ENCODE results near the gene RPS6KA1. TPM values are rescaled to one million over a fixed set of nuclear protein-coding genes. Genes with fewer than 3 reads are reported as not detected.

RPS6KA1 gene
- total RNA-seq, 1 donor from 2014 or later, result 25.3 TPM

GRCh38 chr1:26552720-26553119 lies 23.2 kb downstream of the RPS6KA1 start:
- Mint-ChIP-seq H3K4me1 (ENCODE audit: unreplicated experiment) (no peaks in the 10 kb centered on the region), H3K36me3 (ENCODE audit: low read depth, unreplicated experiment) (peaks cover 4% of the 10 kb centered on the region), H3K9me3 (ENCODE audit: unreplicated experiment) (no peaks in the 10 kb centered on the region), H3K27ac (ENCODE audit: unreplicated experiment) (no peak overlapping the region), H3K4me3 (ENCODE audit: unreplicated experiment) (no peak overlapping the region), H3K27me3 (ENCODE audit: unreplicated experiment) (peaks cover 1% of the 10 kb centered on the region)
- no peak for TF ChIP-seq CTCF (IDR thresholded peaks at IDR 0.05; ENCODE audit: unreplicated experiment)
- DNase-seq (ENCODE audit: low spot score), result no peak

GRCh38 chr1:26553942-26554682 lies 24.6 kb downstream of the RPS6KA1 start:
- H3K4me1 Mint-ChIP-seq (ENCODE audit: unreplicated experiment), result no peaks in the 10 kb centered on the region
- no peaks in the 10 kb centered on the region for H3K36me3 Mint-ChIP-seq (ENCODE audit: low read depth, unreplicated experiment)
- H3K9me3 Mint-ChIP-seq (ENCODE audit: unreplicated experiment), result no peaks in the 10 kb centered on the region
- no peak overlapping the region for H3K27ac Mint-ChIP-seq (ENCODE audit: unreplicated experiment)
- H3K27me3 Mint-ChIP-seq (ENCODE audit: unreplicated experiment), result peaks cover 1% of the 10 kb centered on the region
- DNase-seq (ENCODE audit: low spot score), result no peak
- no peak overlapping the region for H3K4me3 Mint-ChIP-seq (ENCODE audit: unreplicated experiment)
- no peak for TF ChIP-seq CTCF (IDR thresholded peaks at IDR 0.05; ENCODE audit: unreplicated experiment)

GRCh38 chr1:26554781-26555180 lies 25.2 kb downstream of the RPS6KA1 start:
- no peak for TF ChIP-seq CTCF (IDR thresholded peaks at IDR 0.05; ENCODE audit: unreplicated experiment)
- Mint-ChIP-seq H3K27ac (ENCODE audit: unreplicated experiment) (no peak overlapping the region), H3K36me3 (ENCODE audit: low read depth, unreplicated experiment) (no peaks in the 10 kb centered on the region), H3K4me1 (ENCODE audit: unreplicated experiment) (no peaks in the 10 kb centered on the region), H3K9me3 (ENCODE audit: unreplicated experiment) (no peaks in the 10 kb centered on the region), H3K4me3 (ENCODE audit: unreplicated experiment) (no peak overlapping the region), H3K27me3 (ENCODE audit: unreplicated experiment) (peaks cover 1% of the 10 kb centered on the region)
- DNase-seq (ENCODE audit: low spot score), result no peak

- Mint-ChIP-seq H3K4me3 (ENCODE audit: unreplicated experiment) (no peak overlapping the region), H3K36me3 (ENCODE audit: low read depth, unreplicated experiment) (no peaks in the 10 kb centered on the region), H3K4me1 (ENCODE audit: unreplicated experiment) (no peaks in the 10 kb centered on the region), H3K27ac (ENCODE audit: unreplicated experiment) (no peak overlapping the region), H3K9me3 (ENCODE audit: unreplicated experiment) (no peaks in the 10 kb centered on the region), H3K27me3 (ENCODE audit: unreplicated experiment) (peaks cover 1% of the 10 kb centered on the region)
- DNase-seq (ENCODE audit: low spot score), result no peak
- TF ChIP-seq CTCF (IDR thresholded peaks at IDR 0.05; ENCODE audit: unreplicated experiment), result no peak
Measured at GRCh38 chr1:26555550-26555981, 26.0 kb downstream of the RPS6KA1 start.

- H3K4me1 Mint-ChIP-seq (ENCODE audit: unreplicated experiment), result no peaks in the 10 kb centered on the region
- DNase-seq (ENCODE audit: low spot score), result no peak
- TF ChIP-seq CTCF (IDR thresholded peaks at IDR 0.05; ENCODE audit: unreplicated experiment), result no peak
- peaks cover 1% of the 10 kb centered on the region for H3K27me3 Mint-ChIP-seq (ENCODE audit: unreplicated experiment)
- no peak overlapping the region for H3K4me3 Mint-ChIP-seq (ENCODE audit: unreplicated experiment)
- H3K27ac Mint-ChIP-seq (ENCODE audit: unreplicated experiment), result no peak overlapping the region
- H3K36me3 Mint-ChIP-seq (ENCODE audit: low read depth, unreplicated experiment), result peaks cover under 1% of the 10 kb centered on the region
- no peaks in the 10 kb centered on the region for H3K9me3 Mint-ChIP-seq (ENCODE audit: unreplicated experiment)
Measured at GRCh38 chr1:26556111-26556510, 26.6 kb downstream of the RPS6KA1 start.

All from endothelial cell (in vitro differentiated cells).